Keratinocyte (primary cell): ENCODE results near the gene PYY. TPM values are rescaled to one million over a fixed set of nuclear protein-coding genes. Genes with fewer than 3 reads are reported as not detected.
A peak's percentile ranks its signal among the peaks of the same experiment; 100 is the strongest.

Experiments
- DNase-seq: peaks from one replicate; pipeline ENCODE4 v3.0.0-alpha.2; 2011; ENCODE audit warnings: low read depth, missing footprints, low spot score
- FAIRE-seq: peaks from 2 replicates; lab custom pipeline; 2011; peaks lifted over from hg19 to GRCh38; lab: Jason Lieb, UNC
- H2AFZ ChIP-seq: 2 replicates; pipeline ENCODE4 v1.6.0; 2012; ENCODE audit warnings: low read length, control low read depth, inconsistent platforms; ENCODE audit not compliant: control insufficient read depth
- H3K27ac ChIP-seq: 2 replicates; pipeline ENCODE4 v1.5.1; 2011; ENCODE audit warnings: low read length; ENCODE audit not compliant: control insufficient read depth, insufficient read depth
- H3K27me3 ChIP-seq: 3 replicates; pipeline ENCODE4 v1.6.0; 2011; ENCODE audit warnings: low read length; ENCODE audit not compliant: control insufficient read depth, insufficient read depth; ENCODE audit errors: extremely low read depth
- H3K36me3 ChIP-seq, 2 experiments: 2 replicates in 1 of 2; 3 replicates in 1 of 2; pipeline ENCODE4 v1.5.1; 2011; ENCODE audit warnings: low read length in 2 of 2, mild to moderate bottlenecking in 1 of 2; ENCODE audit not compliant: control insufficient read depth in 2 of 2, insufficient read depth in 2 of 2; ENCODE audit errors: extremely low read depth in 1 of 2
- H3K4me1 ChIP-seq: 3 replicates; pipeline ENCODE4 v1.5.1; 2011; ENCODE audit warnings: low read length; ENCODE audit not compliant: control insufficient read depth, insufficient read depth; ENCODE audit errors: extremely low read depth
- H3K4me2 ChIP-seq: 3 replicates; pipeline ENCODE4 v1.6.0; 2011; ENCODE audit warnings: low read depth, low read length; ENCODE audit not compliant: control insufficient read depth, insufficient read depth; ENCODE audit errors: extremely low read depth
- H3K4me3 ChIP-seq, 3 experiments: fragments of 200-600 bp in 1 of 3; sonication (generic) in 1 of 3; 2 replicates in 2 of 3; 3 replicates in 1 of 3; pipeline ENCODE4 v1.5.1; 2011 to 2016; ENCODE audit warnings: low read length in 3 of 3, mild to moderate bottlenecking in 3 of 3, control low read depth in 2 of 3, inconsistent platforms in 1 of 3, low read depth in 1 of 3, mixed read lengths in 1 of 3, mixed run types in 1 of 3, moderate library complexity in 1 of 3; ENCODE audit not compliant: control insufficient read depth in 2 of 3, insufficient read depth in 2 of 3; ENCODE audit errors: extremely low read depth in 1 of 3
- H3K79me2 ChIP-seq: 2 replicates; pipeline ENCODE4 v1.6.0; 2012; ENCODE audit warnings: low read length; ENCODE audit not compliant: control insufficient read depth, insufficient read depth
- H3K9ac ChIP-seq: 3 replicates; pipeline ENCODE4 v1.6.0; 2011; ENCODE audit warnings: low read length; ENCODE audit not compliant: control insufficient read depth, insufficient read depth; ENCODE audit errors: extremely low read depth
- H3K9me1 ChIP-seq: 3 replicates; pipeline ENCODE4 v1.6.0; 2011; ENCODE audit warnings: low read length; ENCODE audit not compliant: control insufficient read depth, insufficient read depth; ENCODE audit errors: extremely low read depth
- H3K9me3 ChIP-seq: 2 replicates; pipeline ENCODE4 v1.5.1; 2012; ENCODE audit warnings: low read depth, low read length; ENCODE audit not compliant: control insufficient read depth
- H4K20me1 ChIP-seq: 3 replicates; pipeline ENCODE4 v1.6.0; 2011; ENCODE audit warnings: low read length; ENCODE audit not compliant: control insufficient read depth, insufficient read depth; ENCODE audit errors: extremely low read depth
- EZH2 ChIP-seq: IDR thresholded peaks from one replicate; pipeline ENCODE4 v1.6.1; 2012; ENCODE audit warnings: inconsistent platforms, mild to moderate bottlenecking, low read length, moderate library complexity
- dilution Hi-C: fragments of 300-500 bp; cut with MboI; formaldehyde crosslinking; loops from one replicate; pipeline ENCODE4 v1.7.0; 2020; ENCODE audit warnings: low sequenced_read_pairs; ENCODE audit not compliant: extremely low pct_ligation_motif_present
- polyA plus RNA-seq, 5 experiments: library from polyadenylated mRNA; depleted of rRNA in 3 of 5; stranded (reverse) in 3 of 5; stranded (forward) in 1 of 5; unstranded in 1 of 5; fragments of >200 nt; gene quantifications; 1 replicate in 1 of 5; 2 replicates in 3 of 5; 3 replicates in 1 of 5; pipeline versions ENCODE4 v1.2.1 to v1.2.3, GENCODE V29; 2011 to 2012; ENCODE audit warnings: missing spikeins in 2 of 5, low read depth in 1 of 5, low replicate concordance in 1 of 5
- TF ChIP-seq, protein P1 (sequence below), 3 experiments: IDR thresholded peaks in 1 of 3; conservative IDR thresholded peaks in 1 of 3; optimal IDR thresholded peaks in 1 of 3; 2 replicates in 2 of 3; 3 replicates in 1 of 3; pipeline versions ENCODE3 to v1.5.1; 2011; ENCODE audit warnings: low read length in 3 of 3, mild to moderate bottlenecking in 3 of 3, moderate library complexity in 2 of 3, control low read depth in 1 of 3, inconsistent platforms in 1 of 3; ENCODE audit not compliant: insufficient read depth in 2 of 3; ENCODE audit errors: extremely low read depth in 1 of 3

Gene PYY
- polyA plus RNA-seq, 1 donor (not counting 4 experiments of a cell fraction or from before 2014, with no cell fraction given), result not detected

- DNase-seq (no peak), FAIRE-seq (no peak)
- H3K4me2 ChIP-seq, result peak within 1 kb of the TSS; percentile 54
- H3K9me1 ChIP-seq, result no peaks in the 10 kb centered on the region
- TF ChIP-seq, protein P1, sequence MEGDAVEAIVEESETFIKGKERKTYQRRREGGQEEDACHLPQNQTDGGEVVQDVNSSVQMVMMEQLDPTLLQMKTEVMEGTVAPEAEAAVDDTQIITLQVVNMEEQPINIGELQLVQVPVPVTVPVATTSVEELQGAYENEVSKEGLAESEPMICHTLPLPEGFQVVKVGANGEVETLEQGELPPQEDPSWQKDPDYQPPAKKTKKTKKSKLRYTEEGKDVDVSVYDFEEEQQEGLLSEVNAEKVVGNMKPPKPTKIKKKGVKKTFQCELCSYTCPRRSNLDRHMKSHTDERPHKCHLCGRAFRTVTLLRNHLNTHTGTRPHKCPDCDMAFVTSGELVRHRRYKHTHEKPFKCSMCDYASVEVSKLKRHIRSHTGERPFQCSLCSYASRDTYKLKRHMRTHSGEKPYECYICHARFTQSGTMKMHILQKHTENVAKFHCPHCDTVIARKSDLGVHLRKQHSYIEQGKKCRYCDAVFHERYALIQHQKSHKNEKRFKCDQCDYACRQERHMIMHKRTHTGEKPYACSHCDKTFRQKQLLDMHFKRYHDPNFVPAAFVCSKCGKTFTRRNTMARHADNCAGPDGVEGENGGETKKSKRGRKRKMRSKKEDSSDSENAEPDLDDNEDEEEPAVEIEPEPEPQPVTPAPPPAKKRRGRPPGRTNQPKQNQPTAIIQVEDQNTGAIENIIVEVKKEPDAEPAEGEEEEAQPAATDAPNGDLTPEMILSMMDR (optimal IDR thresholded peaks at IDR 0.05 in 1 of 3, IDR thresholded peaks at IDR 0.05 in 1 of 3, conservative IDR thresholded peaks at IDR 0.05 in 1 of 3; ENCODE audit: extremely low read depth in 1 of 3, insufficient read depth in 2 of 3, low read length in 3 of 3), result peak in 1 of 3 experiments; percentile 4
- TF ChIP-seq EZH2, result peak; percentile 95
- no peaks in the 10 kb centered on the region for H3K36me3 ChIP-seq
- H3K27me3 ChIP-seq, result peaks cover 62% of the 10 kb centered on the region
- H3K79me2 ChIP-seq, result no peaks in the 10 kb centered on the region
- dilution Hi-C loops, result no loop called here
- H2AFZ ChIP-seq, result peak within 1 kb of the TSS; percentile 46
- no peaks in the 10 kb centered on the region for H3K9me3 ChIP-seq
- H3K4me3 ChIP-seq, result peak within 1 kb of the TSS in 1 of 3 experiments; percentile 43
- no peak within 1 kb of the TSS for H3K27ac ChIP-seq
- no peak within 1 kb of the TSS for H3K9ac ChIP-seq
- H4K20me1 ChIP-seq, result no peaks in the 10 kb centered on the region
- H3K4me1 ChIP-seq, result peaks cover 8% of the 10 kb centered on the region
These were observed 46.2 kb downstream of the PYY start, which contains the start of gene MPP2 for GRCh38 chr17:43907425-43907981. MPP2 (minus strand) TSS chr17:43907536; CDS start chr17:43904460, 3,076 bp downstream.

- no peaks in the 10 kb centered on the region for H4K20me1 ChIP-seq
- H3K79me2 ChIP-seq, result no peaks in the 10 kb centered on the region
- H2AFZ ChIP-seq, result no peak overlapping the region
- H3K36me3 ChIP-seq, result no peaks in the 10 kb centered on the region
- no peak overlapping the region for H3K27ac ChIP-seq
- dilution Hi-C loops, result no loop called here
- peaks cover 62% of the 10 kb centered on the region for H3K27me3 ChIP-seq
- peak overlapping the region; percentile 54 for H3K4me2 ChIP-seq
- H3K9ac ChIP-seq, result no peak overlapping the region
- no peaks in the 10 kb centered on the region for H3K9me1 ChIP-seq
- peak overlapping the region in 1 of 3 experiments; percentile 43 for H3K4me3 ChIP-seq
- TF ChIP-seq EZH2, result no peak
- TF ChIP-seq, protein P1 (optimal IDR thresholded peaks at IDR 0.05 in 1 of 3, IDR thresholded peaks at IDR 0.05 in 1 of 3, conservative IDR thresholded peaks at IDR 0.05 in 1 of 3; ENCODE audit: extremely low read depth in 1 of 3, insufficient read depth in 2 of 3, low read length in 3 of 3), result no peak
- peaks cover 8% of the 10 kb centered on the region for H3K4me1 ChIP-seq
- DNase-seq, result no peak
- H3K9me3 ChIP-seq, result no peaks in the 10 kb centered on the region
- no peak for FAIRE-seq
These were observed 46.8 kb downstream of the PYY start for GRCh38 chr17:43906951-43907424.
